Erythroblast (primary cell): ENCODE results near the gene OR52K1.

Experiments used
- GATA1 ChIP-seq: IDR thresholded peaks from 2 replicates; pipeline ENCODE4 v1.6.1; 2011; ENCODE audit warnings: low read depth, mild to moderate bottlenecking, control low read depth, low read length, moderate library complexity
- POLR2A ChIP-seq: IDR thresholded peaks from 2 replicates; pipeline ENCODE4 v1.6.1; 2011; ENCODE audit warnings: mild to moderate bottlenecking, low read length

- TF ChIP-seq POLR2A (no peak), GATA1 (no peak)
Measured at GRCh38 chr11:4433856-4434255, 48.6 kb upstream of the OR52K1 start.
